HUES6 (cell line): ENCODE data around the gene SPAG5.
"Not testable (repeated sequence)": the region's sequence is repeated elsewhere in the genome, so short reads cannot be mapped to it uniquely, and the experiment has no call there.

Experiments
- H3K27ac ChIP-seq: 2 replicates; pipeline ENCODE4 v1.7.0; 2013; ENCODE audit warnings: low read depth, mild to moderate bottlenecking, low read length, inconsistent platforms
- H3K27me3 ChIP-seq: 2 replicates; pipeline ENCODE4 v1.6.1; 2013; ENCODE audit warnings: low read length; ENCODE audit not compliant: control insufficient read depth, insufficient read depth
- H3K36me3 ChIP-seq: 2 replicates; pipeline ENCODE4 v1.6.1; 2013; ENCODE audit warnings: low read length; ENCODE audit not compliant: control insufficient read depth, insufficient read depth
- H3K4me1 ChIP-seq: 2 replicates; pipeline ENCODE4 v1.6.1; 2013; ENCODE audit warnings: low read length; ENCODE audit not compliant: control insufficient read depth, insufficient read depth
- H3K4me3 ChIP-seq: 2 replicates; pipeline ENCODE4 v1.5.1; 2013; ENCODE audit warnings: low read depth, low read length
- H3K9ac ChIP-seq: one replicate; pipeline ENCODE4 v1.6.1; 2013; ENCODE audit warnings: mild to moderate bottlenecking, low read length
- H3K9me3 ChIP-seq: 2 replicates; pipeline ENCODE4 v1.6.1; 2013; ENCODE audit warnings: low read depth, low read length; ENCODE audit not compliant: control insufficient read depth, insufficient read depth

SPAG5 gene

GRCh38 chr17:28623696-28624095 is 24.9 kb upstream of the SPAG5 start:
- H3K4me1 ChIP-seq = no peaks in the 10 kb centered on the region
- H3K27ac ChIP-seq = no peak overlapping the region
- no peak overlapping the region for H3K9ac ChIP-seq
- no peaks in the 10 kb centered on the region for H3K27me3 ChIP-seq
- no peak overlapping the region for H3K4me3 ChIP-seq
- peaks cover 97% of the 10 kb centered on the region for H3K36me3 ChIP-seq
- H3K9me3 ChIP-seq = no peaks in the 10 kb centered on the region

GRCh38 chr17:28622186-28622585 is 23.4 kb upstream of the SPAG5 start:
- H3K27me3 ChIP-seq = no peaks in the 10 kb centered on the region
- H3K4me3 ChIP-seq = no peak overlapping the region
- H3K9me3 ChIP-seq = no peaks in the 10 kb centered on the region
- H3K4me1 ChIP-seq = no peaks in the 10 kb centered on the region
- H3K9ac ChIP-seq = no peak overlapping the region
- peaks cover 97% of the 10 kb centered on the region for H3K36me3 ChIP-seq
- no peak overlapping the region for H3K27ac ChIP-seq

- H3K4me3 ChIP-seq = no peak overlapping the region
- H3K27ac ChIP-seq = no peak overlapping the region
- no peak overlapping the region for H3K9ac ChIP-seq
- H3K36me3 ChIP-seq = peaks cover 99% of the 10 kb centered on the region
- no peaks in the 10 kb centered on the region for H3K4me1 ChIP-seq
- H3K27me3 ChIP-seq = no peaks in the 10 kb centered on the region
- H3K9me3 ChIP-seq = no peaks in the 10 kb centered on the region
Observed at GRCh38 chr17:28620010-28620409, 21.2 kb upstream of the SPAG5 start.

- Histone ChIP-seq H3K9me3 (no peaks in the 10 kb centered on the region), H3K4me3 (no peak overlapping the region), H3K36me3 (peaks cover 98% of the 10 kb centered on the region), H3K9ac (no peak overlapping the region), H3K27me3 (no peaks in the 10 kb centered on the region), H3K4me1 (no peaks in the 10 kb centered on the region), H3K27ac (no peak overlapping the region)
Observed at GRCh38 chr17:28618464-28618863, 19.6 kb upstream of the SPAG5 start.

GRCh38 chr17:28616281-28616680 is 17.5 kb upstream of the SPAG5 start:
- H3K9ac ChIP-seq = no peak overlapping the region
- no peak overlapping the region for H3K27ac ChIP-seq
- H3K36me3 ChIP-seq = peaks cover 97% of the 10 kb centered on the region
- no peaks in the 10 kb centered on the region for H3K27me3 ChIP-seq
- H3K4me1 ChIP-seq = no peaks in the 10 kb centered on the region
- no peaks in the 10 kb centered on the region for H3K9me3 ChIP-seq
- no peak overlapping the region for H3K4me3 ChIP-seq

- peaks cover 97% of the 10 kb centered on the region for H3K36me3 ChIP-seq
- no peak overlapping the region for H3K27ac ChIP-seq
- H3K4me3 ChIP-seq = no peak overlapping the region
- no peak overlapping the region for H3K9ac ChIP-seq
- no peaks in the 10 kb centered on the region for H3K9me3 ChIP-seq
- H3K4me1 ChIP-seq = no peaks in the 10 kb centered on the region
- H3K27me3 ChIP-seq = no peaks in the 10 kb centered on the region
Observed at GRCh38 chr17:28615260-28615940, 16.6 kb upstream of the SPAG5 start.

GRCh38 chr17:28613931-28614381 is 15.1 kb upstream of the SPAG5 start, which contains the start of gene RSKR:
TSS of gene RSKR (minus strand) at chr17:28614185. CDS start at chr17:28614161, 24 bp downstream.
- peaks cover 97% of the 10 kb centered on the region for H3K36me3 ChIP-seq
- H3K4me3 ChIP-seq = no peak within 1 kb of the TSS
- no peaks in the 10 kb centered on the region for H3K27me3 ChIP-seq
- H3K4me1 ChIP-seq = no peaks in the 10 kb centered on the region
- no peak within 1 kb of the TSS for H3K9ac ChIP-seq
- no peaks in the 10 kb centered on the region for H3K9me3 ChIP-seq
- H3K27ac ChIP-seq = no peak within 1 kb of the TSS

GRCh38 chr17:28612936-28613872 is 14.4 kb upstream of the SPAG5 start:
- Histone ChIP-seq H3K9me3 (no peaks in the 10 kb centered on the region), H3K9ac (no peak overlapping the region), H3K27ac (no peak overlapping the region), H3K27me3 (no peaks in the 10 kb centered on the region), H3K36me3 (peaks cover 95% of the 10 kb centered on the region), H3K4me3 (no peak overlapping the region), H3K4me1 (no peaks in the 10 kb centered on the region)

GRCh38 chr17:28612531-28612930 is 13.7 kb upstream of the SPAG5 start:
- no peaks in the 10 kb centered on the region for H3K9me3 ChIP-seq
- H3K36me3 ChIP-seq = peaks cover 93% of the 10 kb centered on the region
- H3K27me3 ChIP-seq = no peaks in the 10 kb centered on the region
- no peak overlapping the region for H3K9ac ChIP-seq
- no peak overlapping the region for H3K4me3 ChIP-seq
- H3K4me1 ChIP-seq = no peaks in the 10 kb centered on the region
- no peak overlapping the region for H3K27ac ChIP-seq

- H3K27me3 ChIP-seq = no peaks in the 10 kb centered on the region
- no peak overlapping the region for H3K27ac ChIP-seq
- H3K36me3 ChIP-seq = peaks cover 83% of the 10 kb centered on the region
- no peak overlapping the region for H3K9ac ChIP-seq
- no peak overlapping the region for H3K4me3 ChIP-seq
- no peaks in the 10 kb centered on the region for H3K4me1 ChIP-seq
- H3K9me3 ChIP-seq = no peaks in the 10 kb centered on the region
Observed at GRCh38 chr17:28610376-28610775, 11.6 kb upstream of the SPAG5 start.

- H3K4me3 ChIP-seq, H3K27me3 ChIP-seq, H3K27ac ChIP-seq, H3K9ac ChIP-seq, H3K9me3 ChIP-seq, H3K4me1 ChIP-seq: not testable (repeated sequence)
- H3K36me3 ChIP-seq = peaks cover 25% of the 10 kb centered on the region
Observed at GRCh38 chr17:28604031-28604430, 5.2 kb upstream of the SPAG5 start.
